Transverse colon (tissue), 4 donors: Measurements from ENCODE around the gene KCNJ10. TPM values are rescaled to one million over a fixed set of nuclear protein-coding genes. Genes with fewer than 3 reads are reported as not detected.

Experiments
- DNase-seq: peaks from one replicate; pipeline ENCODE4 v3.0.0-alpha.2; 2019
- H3K27ac ChIP-seq, 4 donors: fragments of 200-600 bp; sonication (generic); 2 replicates each; pipeline ENCODE4 v1.5.1; 2016 to 2018; ENCODE audit warnings: inconsistent platforms in 4 of 4
- H3K27me3 ChIP-seq: fragments of 200-600 bp; sonication (generic); 2 replicates; pipeline ENCODE4 v1.5.1; 2017; ENCODE audit warnings: inconsistent platforms
- H3K36me3 ChIP-seq, 4 donors: fragments of 200-600 bp; sonication (generic); 2 replicates each; pipeline ENCODE4 v1.5.1; 2017 to 2019; ENCODE audit warnings: inconsistent platforms in 4 of 4
- H3K4me1 ChIP-seq, 4 donors: fragments of 200-600 bp; sonication (generic); 2 replicates each; pipeline ENCODE4 v1.5.1; 2017 to 2020; ENCODE audit warnings: inconsistent platforms in 4 of 4
- H3K4me3 ChIP-seq, 4 donors: fragments of 200-600 bp; sonication (generic); 1 replicate in 1 of 4; 2 replicates in 3 of 4; pipeline versions ENCODE4 v1.5.1 to v1.6.1; 2017 to 2019; ENCODE audit warnings: inconsistent platforms in 4 of 4
- H3K9me3 ChIP-seq, 2 donors: fragments of 200-600 bp; sonication (generic); 2 replicates each; pipeline ENCODE4 v1.5.1; 2017 to 2019; ENCODE audit warnings: inconsistent platforms in 2 of 2
- CTCF ChIP-seq, 5 experiments: fragments of 200-600 bp in 3 of 5; fragments of 450-650 bp in 2 of 5; sonication (generic) in 3 of 5; IDR thresholded peaks; 1 replicate in 2 of 5; 2 replicates in 3 of 5; pipeline ENCODE4 v1.5.1; 2016 to 2017; ENCODE audit warnings: antibody characterized with exemption in 5 of 5, inconsistent platforms in 3 of 5, mild to moderate bottlenecking in 2 of 5, moderate library complexity in 1 of 5
- EP300 ChIP-seq: sonication (generic); formaldehyde crosslinking; IDR thresholded peaks from one replicate; pipeline ENCODE4 v1.6.1; 2017; ENCODE audit warnings: antibody characterized with exemption, low read depth
- POLR2A ChIP-seq: fragments of 450-650 bp; IDR thresholded peaks from one replicate; pipeline ENCODE4 v1.6.1; 2016; ENCODE audit warnings: antibody characterized with exemption, mild to moderate bottlenecking, moderate library complexity
- POLR2AphosphoS5 ChIP-seq, 3 donors: sonication (generic); formaldehyde crosslinking; IDR thresholded peaks; one replicate each; pipeline ENCODE4 v1.6.1; 2016; ENCODE audit warnings: antibody characterized with exemption in 3 of 3
- WGBS, 2 donors: methylation state at CpG; one replicate each; pipeline ENCODE4 v1.1.5; 2018; ENCODE audit warnings: low coverage in 1 of 2; 5-methylcytosine and 5-hydroxymethylcytosine counted together
- in situ Hi-C, 4 donors: fragments of 200-750 bp; cut with MboI; loops; one replicate each; pipeline versions ENCODE4 v1.15.0 to v1.15.1; 2017; ENCODE audit warnings: low sequenced_read_pairs in 3 of 4, low pct_ligation_motif_present in 1 of 4, low pct_unique_long_range_greater_than_20kb in 1 of 4
- intact Hi-C: fragments of 100-400 bp; cut with DNase I; formaldehyde crosslinking; loops from one replicate; pipeline ENCODE4 v1.15.1; 2023; ENCODE audit warnings: low total_unique reads
- total RNA-seq, 4 donors: library from RNA; depleted of rRNA; stranded (reverse); fragments of >200 nt; gene quantifications; one replicate each; pipeline ENCODE4 v1.1.0, GENCODE V29; 2016

Gene KCNJ10
- total RNA-seq, result not detected

GRCh38 chr1:160069460-160070231 lies at the start of gene KCNJ10:
Gene KCNJ10 (minus strand): TSS chr1:160070160. CDS start chr1:160042532, 27,628 bp downstream.
- no peak for DNase-seq

GRCh38 chr1:160118928-160119327 lies 49.0 kb upstream of the KCNJ10 start:
- no peak for DNase-seq
- in situ Hi-C loops, result no loop called here

More at GRCh38 chr1:160069460-160070231, at the start of gene KCNJ10:
- H3K27ac ChIP-seq, result peak within 1 kb of the TSS in 3 of 4 donors; percentile 11 to 38 (median 32)
- WGBS, 2 donors, result 23 to 60% methylated on average over 2 to 32 of the region's 32 CpGs
- in situ Hi-C loops, result no loop called here
- intact Hi-C loops, result no loop called here
- TF ChIP-seq POLR2A (no peak), EP300 (no peak), CTCF (IDR thresholded peaks at IDR 0.05) (no peak), POLR2AphosphoS5 (IDR thresholded peaks at IDR 0.05) (no peak)
- no peaks in the 10 kb centered on the region for H3K9me3 ChIP-seq
- H3K4me3 ChIP-seq, result peak within 1 kb of the TSS; percentile 37 to 61 (median 42)
- H3K36me3 ChIP-seq, result no peaks in the 10 kb centered on the region
- H3K4me1 ChIP-seq, result peaks cover 4 to 16% (median 10%) of the 10 kb centered on the region in 4 donors
- peaks cover 44% of the 10 kb centered on the region for H3K27me3 ChIP-seq

GRCh38 chr1:160117709-160118183 lies 47.8 kb upstream of the KCNJ10 start:
- intact Hi-C loops (no loop called here), in situ Hi-C loops (no loop called here)
- WGBS, 2 donors, result 42% methylated on average over 8 of the region's 8 CpGs; no CpG with 5 or more reads in 1 of the 2 donors
- H3K27ac ChIP-seq, result peak overlapping the region in 3 of 4 donors; percentile 70 to 86 (median 76)
- H3K9me3 ChIP-seq, result no peaks in the 10 kb centered on the region
- peak; percentile 22 for DNase-seq
- peaks cover 0 to 7% (median 1%) of the 10 kb centered on the region in 4 donors for H3K4me1 ChIP-seq
- peak overlapping the region in 2 of 4 donors; percentile 8 to 32 for H3K4me3 ChIP-seq
- TF ChIP-seq POLR2A (no peak), CTCF (IDR thresholded peaks at IDR 0.05) (no peak), POLR2AphosphoS5 (IDR thresholded peaks at IDR 0.05) (peak in 1 of 3 donors; percentile 20)
- no peaks in the 10 kb centered on the region for H3K36me3 ChIP-seq
- H3K27me3 ChIP-seq, result no peaks in the 10 kb centered on the region

More at GRCh38 chr1:160118928-160119327, 49.0 kb upstream of the KCNJ10 start:
- Histone ChIP-seq H3K4me1 (peaks cover 0 to 7% (median 1%) of the 10 kb centered on the region in 4 donors), H3K9me3 (no peaks in the 10 kb centered on the region), H3K27ac (no peak overlapping the region), H3K4me3 (no peak overlapping the region), H3K36me3 (no peaks in the 10 kb centered on the region), H3K27me3 (no peaks in the 10 kb centered on the region)
- intact Hi-C loops, result no loop called here
- WGBS, 2 donors, result 83 to 90% methylated on average over 3 of the region's 3 CpGs
- TF ChIP-seq CTCF (IDR thresholded peaks at IDR 0.05) (no peak), POLR2AphosphoS5 (IDR thresholded peaks at IDR 0.05) (no peak), POLR2A (no peak), EP300 (no peak)

GRCh38 chr1:160117300-160117699 lies 47.3 kb upstream of the KCNJ10 start:
- peaks cover 0 to 7% (median 1%) of the 10 kb centered on the region in 4 donors for H3K4me1 ChIP-seq
- intact Hi-C loops (no loop called here), in situ Hi-C loops (no loop called here)
- no peak for TF ChIP-seq POLR2AphosphoS5 (IDR thresholded peaks at IDR 0.05)
- no peak for TF ChIP-seq EP300
- no peak for TF ChIP-seq POLR2A
- no peak for TF ChIP-seq CTCF (IDR thresholded peaks at IDR 0.05)
- peak overlapping the region in 2 of 4 donors; percentile 8 to 32 for H3K4me3 ChIP-seq
- no peaks in the 10 kb centered on the region for H3K36me3 ChIP-seq
- no peak for DNase-seq
- WGBS, 2 donors, result 5% methylated on average over 1 of the region's 1 CpG; no CpG with 5 or more reads in 1 of the 2 donors
- peak overlapping the region; percentile 13 to 86 (median 73) for H3K27ac ChIP-seq
- no peaks in the 10 kb centered on the region for H3K9me3 ChIP-seq
- H3K27me3 ChIP-seq, result no peaks in the 10 kb centered on the region
